GM13977 (cell line): ENCODE data around the gene CCDC85A.

Experiments
- DNase-seq: peaks from one replicate; pipeline ENCODE4 v3.0.0; 2012; ENCODE audit warnings: low spot score
- in situ Hi-C: fragments of 300-500 bp; cut with MboI; formaldehyde crosslinking; loops from one replicate; pipeline ENCODE4 v1.12.0; 2022; ENCODE audit warnings: low sequenced_read_pairs, low pct_unique_long_range_greater_than_20kb, mixed read lengths, inconsistent platforms; ENCODE audit not compliant: unreplicated experiment
- TF ChIP-seq, protein P1 (sequence below): IDR thresholded peaks from 2 replicates; pipeline ENCODE4 v1.5.1; 2012; ENCODE audit warnings: mild to moderate bottlenecking, control low read depth; ENCODE audit not compliant: insufficient read depth; ENCODE audit errors: extremely low read depth, missing control alignments

Gene CCDC85A

DNA sequence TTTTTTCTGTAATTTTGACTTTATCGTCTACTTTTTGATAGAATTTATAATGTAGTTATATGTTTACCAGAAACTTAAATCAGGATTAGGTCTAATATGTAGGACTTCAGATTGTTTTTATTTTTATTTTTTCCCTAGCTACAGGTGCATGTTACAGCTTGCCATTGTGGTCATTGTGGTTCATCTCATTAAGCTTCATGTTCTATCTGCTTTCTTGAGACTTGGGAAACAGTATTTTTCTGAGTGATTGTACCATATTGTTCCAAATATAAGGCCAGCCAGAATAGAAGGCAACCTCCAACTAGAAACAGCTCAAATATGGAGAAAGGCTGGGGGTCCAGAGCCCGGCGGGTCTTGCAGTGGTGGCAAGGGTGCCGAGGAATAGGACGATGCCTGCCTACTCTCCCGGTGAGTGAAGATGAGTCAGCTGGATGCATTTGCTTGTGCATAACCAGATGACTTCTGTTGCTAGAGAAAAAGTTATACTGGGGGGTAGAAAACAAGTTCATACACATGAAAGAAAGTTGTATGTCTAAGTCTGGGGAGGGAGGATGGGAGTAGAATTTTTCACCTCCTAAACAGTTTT, 188.4 kb downstream of the CCDC85A start:
- TF ChIP-seq, protein P1, sequence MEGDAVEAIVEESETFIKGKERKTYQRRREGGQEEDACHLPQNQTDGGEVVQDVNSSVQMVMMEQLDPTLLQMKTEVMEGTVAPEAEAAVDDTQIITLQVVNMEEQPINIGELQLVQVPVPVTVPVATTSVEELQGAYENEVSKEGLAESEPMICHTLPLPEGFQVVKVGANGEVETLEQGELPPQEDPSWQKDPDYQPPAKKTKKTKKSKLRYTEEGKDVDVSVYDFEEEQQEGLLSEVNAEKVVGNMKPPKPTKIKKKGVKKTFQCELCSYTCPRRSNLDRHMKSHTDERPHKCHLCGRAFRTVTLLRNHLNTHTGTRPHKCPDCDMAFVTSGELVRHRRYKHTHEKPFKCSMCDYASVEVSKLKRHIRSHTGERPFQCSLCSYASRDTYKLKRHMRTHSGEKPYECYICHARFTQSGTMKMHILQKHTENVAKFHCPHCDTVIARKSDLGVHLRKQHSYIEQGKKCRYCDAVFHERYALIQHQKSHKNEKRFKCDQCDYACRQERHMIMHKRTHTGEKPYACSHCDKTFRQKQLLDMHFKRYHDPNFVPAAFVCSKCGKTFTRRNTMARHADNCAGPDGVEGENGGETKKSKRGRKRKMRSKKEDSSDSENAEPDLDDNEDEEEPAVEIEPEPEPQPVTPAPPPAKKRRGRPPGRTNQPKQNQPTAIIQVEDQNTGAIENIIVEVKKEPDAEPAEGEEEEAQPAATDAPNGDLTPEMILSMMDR = no peak
- DNase-seq = no peak
- in situ Hi-C loops = no loop called here

DNA sequence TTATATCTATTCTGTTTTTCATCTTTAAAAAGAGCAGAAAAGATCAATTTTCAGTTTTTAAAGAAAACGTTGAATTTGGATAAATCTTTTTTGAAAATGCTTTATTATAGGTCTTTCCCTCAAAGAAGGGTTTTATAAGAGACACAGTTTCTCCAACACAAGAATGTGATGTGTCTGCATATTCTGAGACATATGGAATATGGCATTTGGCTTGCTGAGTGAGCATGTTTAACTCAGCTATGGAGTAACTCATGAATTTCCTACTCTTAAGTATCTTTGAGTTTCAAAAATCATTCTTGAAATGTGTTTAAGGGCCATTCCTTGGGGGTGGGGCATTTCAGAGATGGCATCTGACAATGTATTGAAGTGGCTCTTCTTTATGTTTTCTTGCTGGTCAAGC, 191.5 kb downstream of the CCDC85A start:
- TF ChIP-seq, protein P1 = no peak

DNA sequence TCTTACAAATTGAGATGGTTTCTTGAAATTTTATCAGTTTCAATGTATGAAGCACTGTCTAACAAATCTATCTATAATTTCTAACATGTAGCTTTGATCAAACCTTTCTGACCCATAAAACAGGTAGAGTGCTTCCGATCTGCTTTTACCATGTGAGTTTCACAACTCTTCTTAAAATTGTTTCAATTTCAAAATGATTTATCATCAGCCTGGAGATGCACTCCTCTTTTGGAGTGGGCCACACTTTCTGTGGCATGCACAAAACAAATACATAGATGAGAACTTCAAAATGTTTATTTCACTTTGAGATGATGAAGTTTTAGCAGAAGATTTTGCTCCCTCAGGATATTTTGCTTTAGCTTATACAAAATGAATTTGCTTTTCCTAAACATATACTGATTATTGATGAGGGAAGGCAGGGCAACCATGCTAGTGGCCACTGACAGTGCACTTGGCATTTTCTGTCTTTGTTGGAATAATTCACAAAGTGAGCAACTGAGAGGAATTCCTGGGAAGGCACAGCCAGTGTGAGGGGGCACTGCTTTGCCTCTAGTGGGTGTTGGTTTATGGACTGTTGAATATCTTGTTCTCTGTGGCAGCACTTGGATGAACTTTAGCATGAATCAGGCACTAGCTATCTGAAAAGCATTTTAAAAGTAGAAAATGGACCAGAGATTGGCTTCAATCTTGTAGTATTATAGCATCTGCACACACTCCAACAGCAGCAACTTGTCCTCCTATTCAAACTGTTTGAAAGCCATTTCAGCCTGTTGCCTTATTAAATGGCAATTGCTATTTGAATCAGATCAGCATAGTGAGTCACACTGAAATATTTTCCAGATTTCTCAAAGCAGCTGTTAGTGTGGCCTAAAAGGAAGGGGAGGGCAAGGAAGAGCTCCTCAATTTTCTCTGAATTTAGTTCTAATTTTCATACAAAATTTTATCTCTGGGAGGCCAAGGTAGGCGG, 193.2 kb downstream of the CCDC85A start:
- in situ Hi-C loops = no loop called here
- TF ChIP-seq, protein P1 = no peak
- no peak for DNase-seq

More for the DNA sequence above, 191.5 kb downstream of the CCDC85A start:
- in situ Hi-C loops = no loop called here
- DNase-seq = no peak

DNA sequence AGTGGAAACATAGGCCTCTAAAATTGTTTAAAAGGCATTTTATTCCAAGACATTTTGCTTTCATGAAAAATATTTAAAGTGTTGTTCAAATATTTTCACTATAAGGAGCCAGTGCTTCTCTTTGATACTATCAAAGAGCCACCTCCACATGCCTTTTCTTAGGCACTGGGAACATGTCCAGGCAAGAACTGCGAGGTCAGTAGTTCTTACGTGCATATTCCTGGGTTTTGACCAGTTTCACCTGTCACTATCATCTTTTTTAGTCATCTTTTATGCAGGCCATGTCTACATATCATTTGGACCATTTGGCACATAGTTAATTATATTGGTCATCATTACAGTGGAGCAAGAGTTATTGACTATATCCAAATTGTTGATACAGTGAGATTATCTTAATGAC, 195.3 kb downstream of the CCDC85A start:
- in situ Hi-C loops = no loop called here
- DNase-seq = no peak
- TF ChIP-seq, protein P1 = no peak

DNA sequence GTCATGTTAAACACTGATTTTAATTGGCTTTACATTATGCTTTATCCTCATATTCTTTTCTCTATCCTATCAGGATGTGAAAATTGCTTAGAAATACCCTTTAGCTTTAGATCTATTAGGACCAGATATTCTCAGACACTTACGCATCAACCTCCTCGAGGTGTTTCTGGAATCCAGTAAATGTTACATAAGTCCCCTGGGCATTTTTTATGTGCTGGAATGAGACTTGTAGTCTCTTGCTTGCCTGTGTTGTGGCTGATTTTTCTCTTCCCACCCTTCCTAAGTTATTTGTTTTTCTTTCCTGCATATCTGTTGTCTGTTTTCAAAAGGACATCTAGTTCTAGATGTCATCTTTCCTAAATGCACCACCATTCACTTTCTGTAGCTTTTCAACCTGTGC, 197.1 kb downstream of the CCDC85A start:
- no peak for DNase-seq
- in situ Hi-C loops = no loop called here
- TF ChIP-seq, protein P1 = no peak

DNA sequence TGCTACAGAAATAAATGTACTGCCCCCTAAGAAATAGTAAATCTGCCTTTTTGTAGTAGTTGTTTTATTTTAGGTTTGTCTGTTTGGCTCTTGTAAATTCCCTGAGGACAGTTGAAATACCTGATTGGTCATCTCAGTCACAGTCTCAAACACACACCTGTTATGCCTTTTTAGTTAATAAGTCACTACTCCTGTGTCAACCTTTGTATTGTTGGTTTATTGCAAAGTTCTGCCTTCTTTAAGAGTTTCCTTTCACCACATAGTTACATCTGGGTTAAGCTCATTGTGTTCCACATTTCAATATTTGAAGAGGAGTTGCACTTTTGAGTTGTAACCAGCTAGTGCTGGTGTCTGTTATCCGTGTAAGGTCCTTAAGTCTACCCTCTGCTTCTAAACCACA, 198.7 kb downstream of the CCDC85A start:
- in situ Hi-C loops = no loop called here
- TF ChIP-seq, protein P1 = no peak
- DNase-seq = no peak
